Measurements from ENCODE around the gene RC3H1.

GRCh38 chr1:173937062-173937461 is 85.1 kb downstream of the RC3H1 start:
- TF ChIP-seq CTCF (IDR thresholded peaks at IDR 0.05): no peak
- TF ChIP-seq POLR2A (IDR thresholded peaks at IDR 0.05): no peak

All from heart left ventricle (tissue), 13 donors.